GM23248 (cell line): ENCODE data around the gene IL10RB. TPM values are rescaled to one million over a fixed set of nuclear protein-coding genes. Genes with fewer than 3 reads are reported as not detected.

ENCODE experiments used
- DNase-seq: peaks from one replicate; pipeline ENCODE4 v3.0.0-alpha.2; 2015
- H2AFZ ChIP-seq: fragments of 200-600 bp; sonication (generic); 2 replicates; pipeline ENCODE4 v1.6.1; 2016; ENCODE audit warnings: antibody characterized with exemption
- H3F3A ChIP-seq: fragments of 200-600 bp; sonication (generic); 2 replicates; pipeline ENCODE4 v1.6.1; 2016; ENCODE audit warnings: mild to moderate bottlenecking, antibody characterized with exemption, mixed run types; ENCODE audit not compliant: insufficient read depth
- H3K27ac ChIP-seq: fragments of 200-600 bp; sonication (generic); 2 replicates; pipeline ENCODE4 v1.5.1; 2016; ENCODE audit warnings: mild to moderate bottlenecking
- H3K27me3 ChIP-seq: fragments of 200-600 bp; sonication (generic); replicated peaks from 2 replicates; pipeline ENCODE4 v1.6.1; 2016; ENCODE audit warnings: mild to moderate bottlenecking; ENCODE audit not compliant: insufficient read depth
- H3K36me3 ChIP-seq: fragments of 200-600 bp; sonication (generic); 2 replicates; pipeline ENCODE4 v1.6.1; 2016; ENCODE audit warnings: low read depth, mild to moderate bottlenecking
- H3K4me1 ChIP-seq: fragments of 200-600 bp; sonication (generic); 2 replicates; pipeline ENCODE4 v1.6.1; 2016; ENCODE audit warnings: mild to moderate bottlenecking; ENCODE audit not compliant: insufficient read depth
- H3K4me2 ChIP-seq: fragments of 200-600 bp; sonication (generic); one replicate; pipeline ENCODE4 v1.6.1; 2016; ENCODE audit warnings: mild to moderate bottlenecking; ENCODE audit not compliant: unreplicated experiment
- H3K4me3 ChIP-seq: fragments of 200-600 bp; sonication (generic); 2 replicates; pipeline ENCODE4 v1.5.1; 2016; ENCODE audit warnings: mild to moderate bottlenecking
- H3K79me2 ChIP-seq: fragments of 200-600 bp; sonication (generic); 2 replicates; pipeline ENCODE4 v1.6.1; 2016; ENCODE audit warnings: mild to moderate bottlenecking; ENCODE audit not compliant: insufficient read depth
- H3K9ac ChIP-seq: fragments of 200-600 bp; sonication (generic); 2 replicates; pipeline ENCODE4 v1.6.1; 2016; ENCODE audit warnings: mild to moderate bottlenecking
- H3K9me2 ChIP-seq: fragments of 200-600 bp; sonication (generic); 2 replicates; pipeline ENCODE4 v1.6.1; 2016; ENCODE audit warnings: mixed run types, mild to moderate bottlenecking, moderate library complexity; ENCODE audit not compliant: insufficient read depth
- H3K9me3 ChIP-seq: fragments of 200-600 bp; sonication (generic); one replicate; pipeline ENCODE4 v1.6.1; 2017; ENCODE audit warnings: low read depth
- H4K20me1 ChIP-seq: fragments of 200-600 bp; sonication (generic); 2 replicates; pipeline ENCODE4 v1.6.0; 2016; ENCODE audit not compliant: insufficient read depth
- EZH2 ChIP-seq: fragments of 200-600 bp; sonication (generic); IDR thresholded peaks from 2 replicates; pipeline ENCODE4 v1.6.1; 2018; ENCODE audit warnings: antibody characterized with exemption, mild to moderate bottlenecking; ENCODE audit not compliant: insufficient read depth, poor library complexity, severe bottlenecking
- EZH2phosphoT487 ChIP-seq: fragments of 200-600 bp; sonication (generic); IDR thresholded peaks from 2 replicates; pipeline ENCODE4 v1.6.1; 2018; ENCODE audit warnings: antibody characterized with exemption, moderate library complexity, mild to moderate bottlenecking, low read depth; ENCODE audit not compliant: insufficient read depth
- WGBS, 2 experiments: methylation state at CpG; one replicate each; pipeline ENCODE4 v1.1.6; 2015 to 2017; ENCODE audit warnings: low lambda C conversion rate in 2 of 2, low coverage in 1 of 2; ENCODE audit errors: missing lambda C conversion rate in 2 of 2; 5-methylcytosine and 5-hydroxymethylcytosine counted together
- in situ Hi-C: fragments of 300-500 bp; cut with MboI; formaldehyde crosslinking; loops from 2 replicates; pipeline ENCODE4 v1.15.0; 2020
- polyA plus RNA-seq: library from polyadenylated mRNA; unstranded; fragments of >200 nt; fragmentation: Nextera tagmentation; extraction: Ambion mirVana; gene quantifications from 2 replicates; pipeline ENCODE4 v1.2.1, GENCODE V29; 2016
- total RNA-seq: library from RNA; depleted of rRNA; stranded (reverse); fragments of >200 nt; shearing (Covaris generic); gene quantifications from 2 replicates; pipeline ENCODE4 v1.2.3, GENCODE V29; 2014

The IL10RB gene
- total and polyA plus RNA-seq, 2 experiments from 2014 or later, result 49.3 to 52.4 TPM

DNA sequence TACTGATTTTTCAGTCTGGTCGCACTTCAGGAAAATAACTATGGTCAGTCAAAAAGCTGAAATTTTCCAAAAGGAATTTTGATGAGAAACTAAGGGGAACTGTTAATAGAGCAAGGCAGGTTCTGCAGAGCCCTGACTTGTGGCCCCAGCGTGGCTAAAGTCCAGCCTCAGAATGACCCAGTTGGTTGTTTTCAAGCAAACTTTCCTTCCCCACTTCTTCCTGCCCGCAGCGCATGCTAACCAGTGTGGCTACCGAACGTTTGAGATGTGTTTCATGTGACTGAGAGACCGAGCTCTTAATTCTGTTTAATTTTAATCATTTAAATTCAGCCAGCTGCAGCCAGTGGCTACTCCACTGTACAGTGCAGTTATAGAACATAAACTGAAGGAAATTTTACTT lies 6.2 kb upstream of the IL10RB start:
- Histone ChIP-seq H3K79me2 (no peaks in the 10 kb centered on the region), H3K27ac (no peak overlapping the region), H3K4me2 (no peak overlapping the region), H3K9me3 (no peaks in the 10 kb centered on the region), H2AFZ (no peak overlapping the region), H3F3A (peaks cover 14% of the 10 kb centered on the region), H4K20me1 (no peaks in the 10 kb centered on the region), H3K9me2 (no peaks in the 10 kb centered on the region), H3K4me1 (peaks cover 10% of the 10 kb centered on the region), H3K9ac (no peak overlapping the region), H3K27me3 (no peaks in the 10 kb centered on the region), H3K4me3 (no peak overlapping the region), H3K36me3 (no peaks in the 10 kb centered on the region)
- no peak for DNase-seq
- in situ Hi-C loops, result no loop called here
- TF ChIP-seq EZH2, result no peak
- TF ChIP-seq EZH2phosphoT487, result no peak
- WGBS, 2 experiments, result 78 to 81% methylated on average over 7 of the region's 7 CpGs

DNA sequence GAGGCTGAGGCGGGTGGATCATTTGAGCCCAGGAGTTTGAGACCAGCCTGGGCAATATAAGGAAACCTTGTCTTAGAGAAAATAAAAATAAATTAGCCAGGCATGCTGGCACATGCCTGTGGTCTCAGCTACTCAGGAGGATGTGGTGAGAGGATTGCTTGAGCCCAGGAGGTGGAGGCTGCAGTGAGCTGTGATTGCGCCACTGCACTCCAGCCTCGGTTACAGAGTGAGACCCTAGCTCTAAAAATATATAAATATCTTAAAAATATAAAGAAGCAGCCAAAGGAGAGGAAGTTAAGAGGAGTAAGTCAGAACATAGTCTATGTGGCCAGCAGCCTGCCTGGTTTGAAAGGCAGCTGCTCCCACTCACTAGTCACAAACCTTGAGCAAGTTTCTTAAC lies 4.5 kb upstream of the IL10RB start:
- H3K4me1 ChIP-seq, result peaks cover 10% of the 10 kb centered on the region
- H3K9me3 ChIP-seq, result no peaks in the 10 kb centered on the region
- H3K4me3 ChIP-seq, result no peak overlapping the region
- TF ChIP-seq EZH2 (no peak), EZH2phosphoT487 (no peak)
- no peak overlapping the region for H2AFZ ChIP-seq
- peaks cover 14% of the 10 kb centered on the region for H3F3A ChIP-seq
- in situ Hi-C loops, result no loop called here
- H3K4me2 ChIP-seq, result no peak overlapping the region
- H3K27me3 ChIP-seq, result no peaks in the 10 kb centered on the region
- no peaks in the 10 kb centered on the region for H3K9me2 ChIP-seq
- no peaks in the 10 kb centered on the region for H3K36me3 ChIP-seq
- peak; percentile 45 for DNase-seq
- peaks cover 4% of the 10 kb centered on the region for H3K79me2 ChIP-seq
- no peak overlapping the region for H3K27ac ChIP-seq
- WGBS, 2 experiments, result 78% methylated on average over 3 of the region's 3 CpGs
- no peaks in the 10 kb centered on the region for H4K20me1 ChIP-seq
- no peak overlapping the region for H3K9ac ChIP-seq

DNA sequence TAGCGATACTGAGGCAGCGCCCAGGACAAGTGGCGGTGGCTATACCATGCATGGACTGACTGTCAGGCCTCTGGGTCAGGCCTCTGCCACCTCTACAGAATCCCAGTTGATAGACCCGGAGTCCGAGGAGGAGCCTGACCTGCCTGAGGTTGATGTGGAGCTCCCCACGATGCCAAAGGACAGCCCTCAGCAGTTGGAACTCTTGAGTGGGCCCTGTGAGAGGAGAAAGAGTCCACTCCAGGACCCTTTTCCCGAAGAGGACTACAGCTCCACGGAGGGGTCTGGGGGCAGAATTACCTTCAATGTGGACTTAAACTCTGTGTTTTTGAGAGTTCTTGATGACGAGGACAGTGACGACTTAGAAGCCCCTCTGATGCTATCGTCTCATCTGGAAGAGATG lies 3.2 kb upstream of the IL10RB start:
- Histone ChIP-seq H3K4me1 (peaks cover 10% of the 10 kb centered on the region), H3F3A (peaks cover 14% of the 10 kb centered on the region), H2AFZ (no peak overlapping the region), H4K20me1 (no peaks in the 10 kb centered on the region), H3K36me3 (no peaks in the 10 kb centered on the region), H3K9me3 (no peaks in the 10 kb centered on the region), H3K9ac (no peak overlapping the region), H3K9me2 (no peaks in the 10 kb centered on the region), H3K4me2 (no peak overlapping the region), H3K4me3 (no peak overlapping the region), H3K27me3 (no peaks in the 10 kb centered on the region), H3K27ac (no peak overlapping the region), H3K79me2 (peaks cover 16% of the 10 kb centered on the region)
- in situ Hi-C loops, result no loop called here
- 95% methylated on average over 11 of the region's 11 CpGs for WGBS, 2 experiments
- no peak for TF ChIP-seq EZH2phosphoT487
- TF ChIP-seq EZH2, result no peak
- DNase-seq, result no peak

DNA sequence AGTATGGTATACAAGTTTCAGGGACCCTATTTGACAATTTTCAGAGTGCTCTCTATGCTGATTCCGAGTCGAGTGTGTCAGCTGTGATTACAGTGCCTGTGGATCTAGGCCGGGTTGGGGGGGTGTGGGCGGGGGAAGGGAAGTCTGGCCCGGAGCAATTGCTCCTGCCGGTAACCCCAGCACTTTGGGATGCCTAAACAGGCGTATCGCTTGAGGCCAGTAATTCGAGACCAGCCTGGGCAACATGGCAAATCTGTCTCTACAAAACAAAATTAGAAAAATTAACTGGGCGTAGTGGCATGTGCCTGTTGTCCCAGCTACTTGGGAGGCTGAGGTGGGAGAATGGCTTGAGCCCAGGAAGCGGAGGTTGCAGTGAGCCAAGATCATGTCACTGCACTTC lies 1.6 kb upstream of the IL10RB start:
- in situ Hi-C loops, result no loop called here
- Histone ChIP-seq H3K9ac (no peak overlapping the region), H3K9me3 (no peaks in the 10 kb centered on the region), H3K36me3 (0 out of 2 replicates have a peak, but pooled peaks cover 4% of the 10 kb centered on the region), H3K27me3 (no peaks in the 10 kb centered on the region), H3K4me2 (no peak overlapping the region), H3K4me1 (peaks cover 3% of the 10 kb centered on the region; the same call in 1 of the 2 replicates), H3K79me2 (peaks cover 19% of the 10 kb centered on the region), H3K9me2 (no peaks in the 10 kb centered on the region), H4K20me1 (no peaks in the 10 kb centered on the region), H3K4me3 (no peak overlapping the region), H3K27ac (no peak overlapping the region), H3F3A (0 out of 2 replicates have a peak, but pooled peaks cover 4% of the 10 kb centered on the region), H2AFZ (no peak overlapping the region)
- no peak for DNase-seq
- 86 to 87% methylated on average over 11 of the region's 11 CpGs for WGBS, 2 experiments
- TF ChIP-seq EZH2, result no peak
- no peak for TF ChIP-seq EZH2phosphoT487

DNA sequence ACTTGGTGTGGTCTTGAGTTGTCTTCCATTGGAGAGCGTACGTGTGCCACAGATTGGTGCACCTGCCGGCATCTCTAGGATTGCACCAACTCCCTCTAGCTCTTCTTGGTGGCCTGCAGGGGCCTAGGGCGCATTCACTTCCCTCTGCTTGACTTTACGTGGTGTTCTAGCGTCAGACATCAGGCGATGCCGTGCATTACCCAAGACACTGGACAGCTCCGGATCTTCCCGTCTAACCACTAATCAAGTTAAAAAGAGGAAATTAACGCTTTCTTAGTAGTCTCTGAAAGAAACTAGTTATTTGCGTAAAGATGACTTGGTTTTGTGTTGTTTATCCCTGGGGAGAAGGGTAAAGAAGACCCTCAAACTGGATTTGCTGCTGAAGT lies 510 bp upstream of the IL10RB start:
- Histone ChIP-seq H3K4me2 (peak overlapping the region; percentile 95), H4K20me1 (no peaks in the 10 kb centered on the region), H3K4me1 (no peaks in the 10 kb centered on the region), H3K27ac (no peak overlapping the region), H3K9me3 (no peaks in the 10 kb centered on the region), H3K27me3 (no peaks in the 10 kb centered on the region), H3K9ac (peak overlapping the region; percentile 92), H2AFZ (peak overlapping the region; percentile 92), H3K79me2 (peaks cover 19% of the 10 kb centered on the region), H3F3A (no peaks in the 10 kb centered on the region), H3K36me3 (0 out of 2 replicates have a peak, but pooled peaks cover 8% of the 10 kb centered on the region), H3K4me3 (peak overlapping the region; percentile 95), H3K9me2 (no peaks in the 10 kb centered on the region)
- 36 to 39% methylated on average over 12 of the region's 12 CpGs for WGBS, 2 experiments
- peak; percentile 28 for DNase-seq
- TF ChIP-seq EZH2phosphoT487 (no peak), EZH2 (no peak)
- in situ Hi-C loops, result no loop called here
